H1 (cell line): Measurements from ENCODE around the gene TPSB2. TPM values are rescaled to one million over a fixed set of nuclear protein-coding genes. Genes with fewer than 3 reads are reported as not detected.

Source experiments
- CTCF ChIA-PET: fragments of 300-600 bp; sonication (Branson Sonifier 250); formaldehyde crosslinking; loops from one replicate; lab custom pipeline; 2021; ENCODE audit not compliant: partially characterized antibody; lab: Charles Lee
- POLR2A ChIA-PET: fragments of 300-600 bp; sonication (Branson Sonifier 250); formaldehyde crosslinking; loops from one replicate; lab custom pipeline; 2021; ENCODE audit warnings: inconsistent platforms; ENCODE audit not compliant: partially characterized antibody; lab: Charles Lee
- DNase-seq, 2 experiments: peaks; one replicate each; pipeline versions ENCODE4 v3.0.0 to v3.0.0-alpha.2; 2010 to 2022; ENCODE audit warnings: low spot score in 2 of 2, low read depth in 1 of 2, mixed read lengths in 1 of 2
- FAIRE-seq: peaks from 2 replicates; lab custom pipeline; 2011; peaks lifted over from hg19 to GRCh38; lab: Jason Lieb, UNC
- H2AFZ ChIP-seq: 2 replicates; pipeline ENCODE4 v1.8.1; 2012; ENCODE audit warnings: low read length, inconsistent platforms
- H2AK5ac ChIP-seq: 2 replicates; pipeline ENCODE4 v1.6.1; 2013; ENCODE audit warnings: low read depth, low read length
- H2BK120ac ChIP-seq: replicated peaks from 2 replicates; pipeline ENCODE3; 2013; ENCODE audit warnings: low read depth, low read length, inconsistent platforms
- H2BK12ac ChIP-seq: 2 replicates; pipeline ENCODE4 v1.6.1; 2013; ENCODE audit warnings: low read depth, low read length
- H2BK15ac ChIP-seq: 2 replicates; pipeline ENCODE4 v1.6.1; 2013; ENCODE audit warnings: low read length
- H2BK20ac ChIP-seq: 2 replicates; pipeline ENCODE4 v1.6.1; 2013; ENCODE audit warnings: low read length
- H2BK5ac ChIP-seq: 2 replicates; pipeline ENCODE4 v1.6.1; 2013; ENCODE audit warnings: low read depth, low read length
- H3K14ac ChIP-seq: 2 replicates; pipeline ENCODE4 v1.6.1; 2013; ENCODE audit warnings: inconsistent platforms; ENCODE audit not compliant: insufficient read length
- H3K18ac ChIP-seq: 2 replicates; pipeline ENCODE4 v1.6.1; 2013; ENCODE audit warnings: low read length; ENCODE audit errors: extremely low read depth
- H3K23ac ChIP-seq: 2 replicates; pipeline ENCODE4 v1.6.1; 2013; ENCODE audit warnings: inconsistent platforms; ENCODE audit not compliant: insufficient read length
- H3K23me2 ChIP-seq: 2 replicates; pipeline ENCODE4 v1.6.1; 2013; ENCODE audit warnings: low read depth, low read length
- H3K27ac ChIP-seq: 2 replicates; pipeline ENCODE4 v1.6.1; 2011; ENCODE audit warnings: low read depth, low read length, inconsistent platforms
- H3K27me3 ChIP-seq, 4 experiments: replicated peaks in 1 of 4; 1 replicate in 1 of 4; 2 replicates in 3 of 4; pipeline versions ENCODE4 v1.6.1 to v1.8.1; 2011 to 2013; ENCODE audit warnings: low read length in 3 of 4, mild to moderate bottlenecking in 3 of 4, inconsistent platforms in 2 of 4, mixed read lengths in 2 of 4, moderate library complexity in 1 of 4; ENCODE audit not compliant: control insufficient read depth in 3 of 4, insufficient read depth in 3 of 4; ENCODE audit errors: extremely low read depth in 1 of 4
- H3K36me3 ChIP-seq, 4 experiments: 2 replicates each; pipeline versions ENCODE4 v1.6.1 to v1.8.1; 2011 to 2013; ENCODE audit warnings: mild to moderate bottlenecking in 4 of 4, low read length in 3 of 4, moderate library complexity in 2 of 4, control low read depth in 1 of 4, inconsistent platforms in 1 of 4; ENCODE audit not compliant: insufficient read depth in 4 of 4, control insufficient read depth in 2 of 4
- H3K4ac ChIP-seq: replicated peaks from 2 replicates; pipeline ENCODE3; 2013; ENCODE audit warnings: low read length, low read depth, mixed read lengths, inconsistent platforms; ENCODE audit not compliant: insufficient read length
- H3K4me1 ChIP-seq, 4 experiments: replicated peaks in 1 of 4; 1 replicate in 1 of 4; 2 replicates in 3 of 4; pipeline versions ENCODE4 v1.6.1 to v1.8.1; 2011 to 2013; ENCODE audit warnings: low read length in 3 of 4, inconsistent platforms in 2 of 4, mixed read lengths in 1 of 4; ENCODE audit not compliant: insufficient read depth in 4 of 4, control insufficient read depth in 3 of 4
- H3K4me2 ChIP-seq, 2 experiments: 2 replicates each; pipeline versions ENCODE4 v1.6.1 to v1.8.1; 2011 to 2013; ENCODE audit warnings: low read depth in 2 of 2, low read length in 2 of 2, control low read depth in 1 of 2, inconsistent platforms in 1 of 2, mild to moderate bottlenecking in 1 of 2; ENCODE audit not compliant: insufficient read depth in 1 of 2
- H3K4me3 ChIP-seq, 4 experiments: fragments of 200-600, 300-600 bp in 1 of 4; sonication (generic), shearing (Covaris generic), sonication (Bioruptor Twin) in 1 of 4; 2 replicates each; pipeline versions ENCODE4 v1.5.1 to v1.8.1; 2011 to 2016; ENCODE audit warnings: low read length in 4 of 4, low read depth in 3 of 4, control low read depth in 2 of 4, inconsistent platforms in 2 of 4, mild to moderate bottlenecking in 2 of 4, mixed read lengths in 1 of 4, moderate library complexity in 1 of 4; ENCODE audit not compliant: insufficient read depth in 2 of 4; ENCODE audit errors: extremely low read depth in 1 of 4
- H3K56ac ChIP-seq: replicated peaks from 2 replicates; pipeline ENCODE3; 2013; ENCODE audit warnings: low read depth, mild to moderate bottlenecking, mixed read lengths, low read length, inconsistent platforms; ENCODE audit not compliant: insufficient read length
- H3K79me1 ChIP-seq: 2 replicates; pipeline ENCODE4 v1.6.1; 2013; ENCODE audit warnings: low read depth, low read length, control low read depth
- H3K79me2 ChIP-seq, 2 experiments: 2 replicates each; pipeline versions ENCODE4 v1.6.1 to v1.8.1; 2012 to 2013; ENCODE audit warnings: low read length in 2 of 2, mild to moderate bottlenecking in 2 of 2, inconsistent platforms in 1 of 2; ENCODE audit not compliant: insufficient read depth in 2 of 2, control insufficient read depth in 1 of 2
- H3K9ac ChIP-seq, 4 experiments: replicated peaks in 1 of 4; 1 replicate in 1 of 4; 2 replicates in 3 of 4; pipeline versions ENCODE4 v1.6.1 to v1.8.1; 2011 to 2013; ENCODE audit warnings: low read depth in 3 of 4, low read length in 3 of 4, control low read depth in 2 of 4, mild to moderate bottlenecking in 2 of 4, moderate library complexity in 2 of 4, inconsistent platforms in 1 of 4; ENCODE audit errors: extremely low read depth in 1 of 4
- H3K9me3 ChIP-seq, 2 experiments: 2 replicates each; pipeline versions ENCODE4 v1.6.1 to v1.8.1; 2012 to 2013; ENCODE audit warnings: mild to moderate bottlenecking in 2 of 2, moderate library complexity in 2 of 2, control low read depth in 1 of 2, inconsistent platforms in 1 of 2, low read depth in 1 of 2, low read length in 1 of 2, mixed read lengths in 1 of 2; ENCODE audit not compliant: insufficient read depth in 2 of 2
- H4K20me1 ChIP-seq, 2 experiments: replicated peaks in 1 of 2; 2 replicates each; pipeline versions ENCODE3 to v1.8.1; 2011 to 2013; ENCODE audit warnings: inconsistent platforms in 2 of 2, low read length in 2 of 2, mild to moderate bottlenecking in 1 of 2; ENCODE audit not compliant: insufficient read depth in 2 of 2, control insufficient read depth in 1 of 2
- H4K5ac ChIP-seq: 2 replicates; pipeline ENCODE4 v1.6.1; 2013; ENCODE audit warnings: low read length, low read depth, mixed read lengths, inconsistent platforms; ENCODE audit not compliant: insufficient read length
- H4K8ac ChIP-seq: 2 replicates; pipeline ENCODE4 v1.8.0; 2013; ENCODE audit warnings: mild to moderate bottlenecking, moderate library complexity, low read length, inconsistent platforms; ENCODE audit not compliant: insufficient read depth; ENCODE audit errors: extremely low read depth
- H4K91ac ChIP-seq: replicated peaks from 2 replicates; pipeline ENCODE3; 2013; ENCODE audit warnings: low read length, mixed read lengths, inconsistent platforms; ENCODE audit not compliant: insufficient read length
- CHD1 ChIP-seq: IDR thresholded peaks from 2 replicates; pipeline ENCODE4 v1.6.1; 2012; ENCODE audit warnings: low read depth, low read length, improper control_type of control experiment
- GABPA ChIP-seq: IDR thresholded peaks from 2 replicates; pipeline ENCODE4 v1.6.1; 2011; ENCODE audit warnings: mild to moderate bottlenecking, low read length, moderate library complexity, borderline replicate concordance; ENCODE audit not compliant: insufficient read depth
- GTF2F1 ChIP-seq: IDR thresholded peaks from 2 replicates; pipeline ENCODE4 v1.6.1; 2012; ENCODE audit warnings: low read depth, low read length, improper control_type of control experiment, borderline replicate concordance
- MAFK ChIP-seq: IDR thresholded peaks from 2 replicates; pipeline ENCODE4 v1.6.1; 2012; ENCODE audit warnings: low read depth, mild to moderate bottlenecking, improper control_type of control experiment, low read length
- RXRA ChIP-seq: IDR thresholded peaks from 2 replicates; pipeline ENCODE4 v1.6.1; 2011; ENCODE audit warnings: low read depth, mild to moderate bottlenecking, low read length, moderate library complexity; ENCODE audit not compliant: insufficient read depth
- SAP30 ChIP-seq: fragments of 300-600 bp; sonication (generic); IDR thresholded peaks from 2 replicates; pipeline ENCODE4 v1.7.1; 2012; ENCODE audit warnings: low read length, moderate library complexity, mild to moderate bottlenecking, inconsistent platforms; ENCODE audit not compliant: insufficient read depth, insufficient replicate concordance
- WGBS, 2 experiments: shearing (Covaris generic) in 1 of 2; methylation state at CpG; one replicate each; pipeline versions ENCODE4 v1.1.6 to v1.1.7; 2013 to 2015; ENCODE audit warnings: low lambda C conversion rate in 2 of 2, mixed read lengths in 2 of 2, inconsistent platforms in 1 of 2, low coverage in 1 of 2, missing lambda C conversion rate in 1 of 2; ENCODE audit not compliant: insufficient replicate concordance in 2 of 2, insufficient coverage in 1 of 2, insufficient read length in 1 of 2; ENCODE audit errors: extremely low coverage in 1 of 2, missing lambda C conversion rate in 1 of 2; 5-methylcytosine and 5-hydroxymethylcytosine counted together
- polyA plus RNA-seq, 7 experiments: library from polyadenylated mRNA; depleted of rRNA in 3 of 7; stranded (reverse) in 5 of 7; unstranded in 2 of 7; fragments of >200 nt in 5 of 7; fragments of 200-250 nt in 2 of 7; gene quantifications; 1 replicate in 5 of 7; 2 replicates in 1 of 7; 4 replicates in 1 of 7; pipeline versions ENCODE4 v1.2.1 to v1.2.3, GENCODE V29; 2011 to 2013; ENCODE audit warnings: missing spikeins in 2 of 7, mixed read lengths in 2 of 7
- total RNA-seq: library from RNA; stranded (reverse); fragmentation: NEBNext Ultra II Directional; extraction: Animal tissue kit (Norgen Biotek cat#: 25700); gene quantifications from 2 replicates; pipeline ENCODE4 v1.2.1, GENCODE V29; 2021
- TF ChIP-seq, protein P1 (sequence below): IDR thresholded peaks from 2 replicates; pipeline ENCODE4 v1.6.1; 2011; ENCODE audit warnings: low read length, improper control_type of control experiment

The TPSB2 gene
- total and polyA plus RNA-seq, 2 of the 8 experiments (the other 6 are each of a cell fraction or from before 2014, with no cell fraction given), result 0.08 TPM; not detected in 1

DNA sequence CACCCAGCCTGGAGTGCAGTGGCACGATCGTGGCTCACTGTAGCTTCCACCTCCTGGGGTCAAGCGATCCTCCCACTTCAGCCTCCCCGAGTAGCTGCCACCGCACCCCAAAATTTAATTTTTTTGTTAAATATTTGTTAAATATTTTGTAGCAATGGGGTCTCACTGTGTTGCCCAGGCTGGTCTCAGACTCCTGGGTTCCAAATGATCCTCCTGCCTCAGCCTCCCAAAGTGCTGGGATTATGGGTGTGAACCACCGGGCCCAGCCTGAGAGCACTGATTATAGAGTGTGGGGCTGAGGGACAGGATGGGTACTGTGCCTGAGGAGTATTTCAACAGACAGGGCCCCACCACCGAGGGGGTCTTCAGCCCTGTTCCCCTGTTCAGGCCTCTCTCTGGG lies 40.5 kb downstream of the TPSB2 start:
- Histone ChIP-seq H4K20me1 (peaks cover 23 to 43% of the 10 kb centered on the region in 2 experiments), H2BK15ac (no peak overlapping the region), H3K79me2 (peaks cover 0 to 3% of the 10 kb centered on the region in 2 experiments; a peak in 1 of 4 replicates), H2BK5ac (no peak overlapping the region), H4K5ac (no peak overlapping the region), H3K79me1 (peaks cover 7% of the 10 kb centered on the region), H2BK120ac (no peak overlapping the region), H2BK20ac (no peak overlapping the region), H3K56ac (no peak overlapping the region), H4K8ac (no peak overlapping the region), H3K4ac (no peak overlapping the region), H3K27ac (no peak overlapping the region), H3K9ac (no peak overlapping the region), H3K36me3 (no peaks in the 10 kb centered on the region), H3K4me1 (peaks cover 0 to 7% (median 0%) of the 10 kb centered on the region in 4 experiments; a peak in 2 of 7 replicates), H3K9me3 (no peaks in the 10 kb centered on the region), H2BK12ac (no peak overlapping the region), H2AK5ac (no peak overlapping the region), H3K4me2 (no peak overlapping the region), H3K4me3 (no peak overlapping the region), H3K27me3 (no peaks in the 10 kb centered on the region), H4K91ac (no peak overlapping the region), H3K18ac (no peak overlapping the region), H2AFZ (no peak overlapping the region), H3K14ac (no peak overlapping the region), H3K23me2 (no peaks in the 10 kb centered on the region), H3K23ac (no peak overlapping the region)
- no peak for DNase-seq
- ChIA-PET POLR2A (no interaction called here), CTCF (interaction anchor here (0.6 to 1.7 kb wide), 4 partner anchors 77 to 86 kb away, joined by 3 to 6 read pairs (median 4); no protein-coding TSS in a partner anchor)
- WGBS, 2 experiments, result 97% methylated on average over 2 of the region's 7 CpGs; no CpG with 5 or more reads in 1 of the 2 experiments
- TF ChIP-seq GABPA (no peak), SAP30 (no peak), RXRA (no peak), GTF2F1 (no peak), CHD1 (no peak), MAFK (no peak)
- TF ChIP-seq, protein P1, sequence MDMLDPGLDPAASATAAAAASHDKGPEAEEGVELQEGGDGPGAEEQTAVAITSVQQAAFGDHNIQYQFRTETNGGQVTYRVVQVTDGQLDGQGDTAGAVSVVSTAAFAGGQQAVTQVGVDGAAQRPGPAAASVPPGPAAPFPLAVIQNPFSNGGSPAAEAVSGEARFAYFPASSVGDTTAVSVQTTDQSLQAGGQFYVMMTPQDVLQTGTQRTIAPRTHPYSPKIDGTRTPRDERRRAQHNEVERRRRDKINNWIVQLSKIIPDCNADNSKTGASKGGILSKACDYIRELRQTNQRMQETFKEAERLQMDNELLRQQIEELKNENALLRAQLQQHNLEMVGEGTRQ, result no peak
- no peak for FAIRE-seq
